ENCODE measurements around the gene ATP8B4.

GRCh38 chr15:50067254-50067653 lies 51.8 kb downstream of the ATP8B4 start:
- TF ChIP-seq MAX (IDR thresholded peaks at IDR 0.05), result no peak
- TF ChIP-seq ATF2 (IDR thresholded peaks at IDR 0.05; ENCODE audit: low read length), result no peak
- no peak for TF ChIP-seq USF2 (IDR thresholded peaks at IDR 0.05; ENCODE audit: low read length)
